Omental fat pad (tissue), 4 donors: ENCODE data around the gene DPH5. TPM values are rescaled to one million over a fixed set of nuclear protein-coding genes. Genes with fewer than 3 reads are reported as not detected.

Experiments used
- ATAC-seq: fragments of 150-250 bp; one replicate; pipeline ENCODE4 v1.9.1; 2016; ENCODE audit warnings: mild to moderate bottlenecking, moderate library complexity; ENCODE audit not compliant: low FRiP score
- DNase-seq: peaks from one replicate; pipeline ENCODE4 v3.0.0-alpha.2; 2019; ENCODE audit warnings: low spot score
- CTCF ChIP-seq, 3 donors: fragments of 450-650 bp; IDR thresholded peaks; one replicate each; pipeline ENCODE4 v1.5.1; 2016 to 2017; ENCODE audit warnings: antibody characterized with exemption in 3 of 3, mild to moderate bottlenecking in 3 of 3, moderate library complexity in 2 of 3
- total RNA-seq, 4 donors: library from RNA; depleted of rRNA; stranded (reverse); fragments of >200 nt; gene quantifications; one replicate each; pipeline ENCODE4 v1.1.0, GENCODE V29; 2016

Gene DPH5
- total RNA-seq, 4 donors from 2014 or later = 8.8 to 35.3 (median 15.8) TPM

GRCh38 chr1:100972185-100972584 lies 53.4 kb downstream of the DPH5 start:
- no peak for ATAC-seq
- DNase-seq = no peak
- no peak for TF ChIP-seq CTCF (IDR thresholded peaks at IDR 0.05)

- TF ChIP-seq CTCF (IDR thresholded peaks at IDR 0.05) = no peak
- ATAC-seq (no peak), DNase-seq (no peak)
Observed at GRCh38 chr1:100971021-100971420, 54.6 kb downstream of the DPH5 start.

GRCh38 chr1:100969327-100969726 lies 56.3 kb downstream of the DPH5 start:
- ATAC-seq (no peak), DNase-seq (no peak)
- no peak for TF ChIP-seq CTCF (IDR thresholded peaks at IDR 0.05)

- DNase-seq (no peak), ATAC-seq (no peak)
- no peak for TF ChIP-seq CTCF (IDR thresholded peaks at IDR 0.05)
Observed at GRCh38 chr1:100968621-100969020, 57.0 kb downstream of the DPH5 start.

- DNase-seq (no peak), ATAC-seq (no peak)
- no peak for TF ChIP-seq CTCF (IDR thresholded peaks at IDR 0.05)
Observed at GRCh38 chr1:100960098-100960497, 65.5 kb downstream of the DPH5 start.

GRCh38 chr1:100959502-100960060 lies 66.0 kb downstream of the DPH5 start:
- DNase-seq (no peak), ATAC-seq (no peak)
- no peak for TF ChIP-seq CTCF (IDR thresholded peaks at IDR 0.05)

- no peak for DNase-seq
- no peak for TF ChIP-seq CTCF (IDR thresholded peaks at IDR 0.05)
- no peak for ATAC-seq
Observed at GRCh38 chr1:100955322-100955721, 70.3 kb downstream of the DPH5 start.
